Activated CD4-positive, alpha-beta T cell treated with anti-CD3 and anti-CD28 coated beads for 36 hours (primary cell): Measurements from ENCODE around the gene CUL1. TPM values are rescaled to one million over a fixed set of nuclear protein-coding genes. Genes with fewer than 3 reads are reported as not detected.

Source experiments
- ATAC-seq: fragments of 200-7000 bp; cut with Tn5 transposase; one replicate; pipeline ENCODE4 v1.10.0; 2021; ENCODE audit warnings: mild to moderate bottlenecking, moderate library complexity
- CTCF ChIA-PET: fragments of 350-600 bp; sonication (Branson Sonifier 250); formaldehyde crosslinking; loops from one replicate; lab custom pipeline; 2021; ENCODE audit warnings: antibody characterized with exemption; lab: Charles Lee
- POLR2A ChIA-PET: fragments of 350-600 bp; sonication (Branson Sonifier 250); formaldehyde crosslinking; loops from one replicate; lab custom pipeline; 2021; ENCODE audit warnings: antibody characterized with exemption, inconsistent platforms; lab: Charles Lee
- DNase-seq: peaks from one replicate; pipeline ENCODE4 v3.0.0-alpha.2; 2020
- H3K27ac Mint-ChIP-seq: one replicate; pipeline ENCODE4 v1.8.0; 2021; ENCODE audit warnings: mixed read lengths
- H3K27me3 Mint-ChIP-seq: one replicate; pipeline ENCODE4 v1.8.0; 2021; ENCODE audit warnings: mixed read lengths
- H3K36me3 Mint-ChIP-seq: one replicate; pipeline ENCODE4 v1.8.0; 2021; ENCODE audit warnings: low read depth, mixed read lengths
- H3K4me1 Mint-ChIP-seq: one replicate; pipeline ENCODE4 v1.8.0; 2021; ENCODE audit warnings: mixed read lengths
- H3K4me3 Mint-ChIP-seq: one replicate; pipeline ENCODE4 v1.8.0; 2021; ENCODE audit warnings: mild to moderate bottlenecking, moderate library complexity, mixed read lengths
- H3K9me3 Mint-ChIP-seq: one replicate; pipeline ENCODE4 v1.8.0; 2021; ENCODE audit warnings: low read depth, mixed read lengths
- intact Hi-C, 2 experiments: fragments of 100-400 bp; cut with DNase I in 1 of 2; cut with micrococcal nuclease in 1 of 2; formaldehyde crosslinking; loops; one replicate each; pipeline versions ENCODE4 v1.14.2 to v1.15.1; 2022 to 2024; cut with DNase I, micrococcal nuclease
- total RNA-seq, 2 experiments: library from RNA; stranded (reverse); gene quantifications; one replicate each; pipeline ENCODE4 v1.2.3, GENCODE V29; 2021

Gene CUL1
- 10 to 100 TPM; 72.7 to 76.7 TPM for total RNA-seq

- Mint-ChIP-seq H3K27ac (peak within 1 kb of the TSS; percentile 97), H3K36me3 (peaks cover 16% of the 10 kb centered on the region), H3K4me3 (peak within 1 kb of the TSS; percentile 91), H3K4me1 (peaks cover 59% of the 10 kb centered on the region), H3K27me3 (no peaks in the 10 kb centered on the region), H3K9me3 (no peaks in the 10 kb centered on the region)
- CTCF ChIA-PET, result interaction anchor here (0.7 to 1.2 kb wide), 6 partner anchors 19 to 268 kb away, joined by 3 read pairs; no protein-coding TSS in a partner anchor
- POLR2A ChIA-PET, result interaction anchor here (0.6 to 1.8 kb wide), 8 partner anchors 10 to 331 kb away, joined by 3 to 7 read pairs (median 4); partner anchors contain the start of gene EZH2
- intact Hi-C loops, result loop anchor here (1.0 to 10.0 kb wide), 14 partner anchors 74 to 449 kb away; partner anchors contain the start of genes EZH2 (in 1 of the 2), PDIA4 (in 1 of the 2), ZNF398 (in 1 of the 2) and ZNF425 (in 1 of the 2)
- ATAC-seq, result peak; percentile 67
- DNase-seq, result peak; percentile 91
These were observed at the start of gene CUL1 for GRCh38 chr7:148698397-148699023. TSS of gene CUL1 (plus strand) at chr7:148698903. CDS start at chr7:148730123, 31,220 bp downstream.

DNA sequence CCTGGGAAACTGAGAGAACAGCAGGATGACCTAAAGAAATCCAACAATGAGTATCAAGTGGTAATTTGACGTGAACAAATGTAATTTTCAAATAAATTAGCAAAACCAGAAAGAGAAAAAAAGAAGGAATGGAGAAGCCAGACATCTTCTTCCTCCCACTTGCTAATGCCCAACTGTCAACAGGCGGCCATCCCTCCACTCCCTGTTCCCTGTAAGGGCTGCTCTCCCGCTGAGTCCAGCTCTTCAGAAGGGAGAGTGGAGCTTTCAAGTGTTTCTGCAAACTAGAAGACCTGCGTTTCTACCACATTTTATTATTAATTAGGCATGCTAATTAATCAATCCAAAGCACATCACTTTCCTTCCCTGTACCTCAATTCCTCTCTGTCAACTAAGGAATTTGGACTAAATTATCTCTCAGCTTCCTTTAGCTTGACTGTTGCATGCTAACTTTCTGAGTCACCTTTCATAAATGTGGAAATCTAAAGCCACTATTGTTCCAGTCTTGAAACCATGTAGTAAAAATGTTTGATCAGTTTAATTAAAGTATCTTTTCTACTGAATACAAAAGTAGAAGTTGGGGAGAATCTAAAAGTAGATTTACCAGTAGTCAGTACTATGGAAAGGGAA lies 48.4 kb upstream of the CUL1 start:
- intact Hi-C loops, result no loop called here
- DNase-seq (no peak), ATAC-seq (no peak)
- H3K9me3 Mint-ChIP-seq, result no peaks in the 10 kb centered on the region
- H3K4me1 Mint-ChIP-seq, result no peaks in the 10 kb centered on the region
- H3K4me3 Mint-ChIP-seq, result no peak overlapping the region
- H3K27ac Mint-ChIP-seq, result no peak overlapping the region
- H3K36me3 Mint-ChIP-seq, result no peaks in the 10 kb centered on the region
- CTCF ChIA-PET, result no interaction called here
- POLR2A ChIA-PET, result no interaction called here
- H3K27me3 Mint-ChIP-seq, result no peaks in the 10 kb centered on the region

DNA sequence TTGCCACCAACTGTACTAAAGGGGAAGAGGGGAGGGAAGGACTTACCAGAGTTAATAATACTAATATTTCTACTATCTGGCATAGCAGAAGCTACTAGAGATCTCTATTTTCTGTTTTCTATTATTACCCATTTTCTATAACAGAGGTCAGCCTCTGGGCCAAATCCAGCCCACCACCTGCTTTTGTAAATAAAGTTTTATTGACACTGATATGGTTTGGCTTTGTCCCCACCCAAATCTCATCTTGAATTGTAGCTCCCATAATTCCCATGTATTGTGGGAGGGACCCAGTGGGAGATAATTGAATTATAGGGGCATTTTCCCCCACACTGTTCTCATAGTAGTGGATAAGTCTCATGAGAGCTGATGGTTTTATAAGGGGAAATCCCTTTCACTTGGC lies 45.9 kb upstream of the CUL1 start:
- ChIA-PET POLR2A (no interaction called here), CTCF (interaction anchor here (1.5 kb wide), 1 partner anchor 77 kb away, joined by 4 read pairs; no protein-coding TSS in a partner anchor)
- Mint-ChIP-seq H3K36me3 (no peaks in the 10 kb centered on the region), H3K4me1 (no peaks in the 10 kb centered on the region), H3K27ac (no peak overlapping the region), H3K27me3 (no peaks in the 10 kb centered on the region), H3K4me3 (no peak overlapping the region), H3K9me3 (no peaks in the 10 kb centered on the region)
- intact Hi-C loops, result no loop called here
- ATAC-seq, result no peak
- DNase-seq, result no peak

GRCh38 chr7:148657929-148658328 lies 40.8 kb upstream of the CUL1 start:
- ATAC-seq, result no peak
- ChIA-PET POLR2A (interaction anchor here (0.6 kb wide), 1 partner anchor 40 kb away, joined by 3 read pairs; no protein-coding TSS in a partner anchor), CTCF (interaction anchor here (0.5 to 0.8 kb wide), 3 partner anchors 18 to 118 kb away, joined by 3 to 4 read pairs (median 4); no protein-coding TSS in a partner anchor)
- H3K4me3 Mint-ChIP-seq, result no peak overlapping the region
- no peaks in the 10 kb centered on the region for H3K27me3 Mint-ChIP-seq
- DNase-seq, result no peak
- H3K36me3 Mint-ChIP-seq, result no peaks in the 10 kb centered on the region
- H3K27ac Mint-ChIP-seq, result no peak overlapping the region
- H3K4me1 Mint-ChIP-seq, result no peaks in the 10 kb centered on the region
- H3K9me3 Mint-ChIP-seq, result no peaks in the 10 kb centered on the region
- intact Hi-C loops, result no loop called here

DNA sequence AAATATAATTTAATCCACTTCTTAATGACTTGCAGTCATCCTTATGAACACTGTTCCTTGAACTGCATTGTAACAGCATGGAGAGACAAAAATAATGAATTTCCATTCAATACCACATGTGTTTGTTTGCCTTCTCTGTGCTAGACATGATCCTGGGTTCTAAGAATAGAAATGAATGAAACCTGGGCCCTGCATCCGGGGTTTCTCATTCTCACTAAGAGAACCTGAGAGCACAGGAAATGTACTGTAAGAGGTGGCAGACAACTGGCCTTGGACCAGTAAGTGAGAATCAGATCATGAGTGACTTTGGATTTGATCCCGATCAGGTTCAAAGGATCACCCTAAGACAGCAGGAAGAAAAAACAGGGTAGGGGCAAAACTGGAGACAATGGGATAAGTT lies 37.2 kb upstream of the CUL1 start:
- Mint-ChIP-seq H3K27ac (no peak overlapping the region), H3K36me3 (no peaks in the 10 kb centered on the region), H3K4me1 (no peaks in the 10 kb centered on the region), H3K9me3 (no peaks in the 10 kb centered on the region), H3K4me3 (no peak overlapping the region), H3K27me3 (no peaks in the 10 kb centered on the region)
- POLR2A ChIA-PET, result no interaction called here
- CTCF ChIA-PET, result no interaction called here
- intact Hi-C loops, result no loop called here
- ATAC-seq, result no peak
- no peak for DNase-seq

- CTCF ChIA-PET, result no interaction called here
- ATAC-seq, result no peak
- POLR2A ChIA-PET, result no interaction called here
These were observed 36.1 kb upstream of the CUL1 start for GRCh38 chr7:148662646-148663045.

DNA sequence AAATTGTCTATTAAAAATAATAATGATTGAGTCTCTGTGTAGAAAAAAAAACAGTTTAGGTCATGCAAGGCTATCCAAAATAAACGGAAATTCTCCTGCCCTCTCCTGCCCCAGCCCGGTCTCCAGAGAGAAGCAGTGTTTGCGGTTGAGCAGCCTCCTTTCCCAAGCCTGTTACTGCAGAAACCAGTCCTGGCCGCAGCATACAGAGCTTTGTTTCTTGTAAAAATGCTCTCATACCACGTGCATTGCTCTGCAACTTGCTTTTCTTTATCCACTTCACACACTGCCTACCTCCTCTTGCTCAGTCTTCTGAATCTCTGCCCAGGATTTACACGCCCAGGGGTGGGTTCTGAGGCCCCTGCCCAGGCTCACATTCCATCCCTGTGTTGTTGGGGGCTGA lies 34.4 kb upstream of the CUL1 start:
- no peak overlapping the region for H3K4me3 Mint-ChIP-seq
- intact Hi-C loops, result no loop called here
- CTCF ChIA-PET, result no interaction called here

More at GRCh38 chr7:148662646-148663045, 36.1 kb upstream of the CUL1 start:
- intact Hi-C loops, result no loop called here
- Mint-ChIP-seq H3K9me3 (no peaks in the 10 kb centered on the region), H3K4me1 (no peaks in the 10 kb centered on the region), H3K4me3 (no peak overlapping the region), H3K27me3 (no peaks in the 10 kb centered on the region), H3K27ac (no peak overlapping the region), H3K36me3 (no peaks in the 10 kb centered on the region)
- DNase-seq, result no peak

GRCh38 chr7:148665221-148665620 lies 33.5 kb upstream of the CUL1 start:
- no peak overlapping the region for H3K27ac Mint-ChIP-seq
- peaks cover 1% of the 10 kb centered on the region for H3K4me1 Mint-ChIP-seq
- intact Hi-C loops, result no loop called here
- DNase-seq (no peak), ATAC-seq (no peak)
- ChIA-PET POLR2A (no interaction called here), CTCF (no interaction called here)
- no peaks in the 10 kb centered on the region for H3K27me3 Mint-ChIP-seq
- H3K9me3 Mint-ChIP-seq, result no peaks in the 10 kb centered on the region
- no peaks in the 10 kb centered on the region for H3K36me3 Mint-ChIP-seq
- H3K4me3 Mint-ChIP-seq, result no peak overlapping the region

More for the DNA sequence above, 34.4 kb upstream of the CUL1 start:
- ATAC-seq (no peak), DNase-seq (no peak)
- POLR2A ChIA-PET, result no interaction called here
- no peaks in the 10 kb centered on the region for H3K4me1 Mint-ChIP-seq
- no peaks in the 10 kb centered on the region for H3K36me3 Mint-ChIP-seq
- no peaks in the 10 kb centered on the region for H3K9me3 Mint-ChIP-seq
- H3K27me3 Mint-ChIP-seq, result no peaks in the 10 kb centered on the region
- H3K27ac Mint-ChIP-seq, result no peak overlapping the region

DNA sequence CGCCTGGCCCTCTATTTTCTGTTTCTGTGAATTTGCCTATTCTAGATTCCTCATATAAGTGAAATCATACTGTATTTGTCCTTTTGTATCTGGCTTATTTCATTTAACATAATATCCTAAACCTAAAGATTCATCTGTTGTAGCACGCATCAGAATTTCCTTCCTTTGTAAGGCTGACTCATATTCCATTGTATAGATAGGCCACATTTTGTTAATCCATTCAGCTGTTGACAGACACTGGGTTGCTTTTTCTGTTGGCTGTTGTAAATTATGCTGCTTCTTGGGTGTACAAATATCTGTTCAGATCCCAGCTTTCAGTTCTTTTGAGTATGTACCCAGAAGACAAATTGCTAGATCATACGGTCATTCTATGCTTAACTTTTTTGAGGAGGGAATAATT lies 28.8 kb upstream of the CUL1 start:
- Mint-ChIP-seq H3K9me3 (peaks cover 5% of the 10 kb centered on the region), H3K4me3 (no peak overlapping the region), H3K4me1 (peaks cover 3% of the 10 kb centered on the region), H3K27me3 (no peaks in the 10 kb centered on the region), H3K27ac (no peak overlapping the region), H3K36me3 (no peaks in the 10 kb centered on the region)
- ATAC-seq (no peak), DNase-seq (no peak)
- intact Hi-C loops, result no loop called here
- ChIA-PET POLR2A (no interaction called here), CTCF (interaction anchor here (0.5 to 0.8 kb wide), 2 partner anchors 18 to 63 kb away, joined by 3 to 5 read pairs; no protein-coding TSS in a partner anchor)

DNA sequence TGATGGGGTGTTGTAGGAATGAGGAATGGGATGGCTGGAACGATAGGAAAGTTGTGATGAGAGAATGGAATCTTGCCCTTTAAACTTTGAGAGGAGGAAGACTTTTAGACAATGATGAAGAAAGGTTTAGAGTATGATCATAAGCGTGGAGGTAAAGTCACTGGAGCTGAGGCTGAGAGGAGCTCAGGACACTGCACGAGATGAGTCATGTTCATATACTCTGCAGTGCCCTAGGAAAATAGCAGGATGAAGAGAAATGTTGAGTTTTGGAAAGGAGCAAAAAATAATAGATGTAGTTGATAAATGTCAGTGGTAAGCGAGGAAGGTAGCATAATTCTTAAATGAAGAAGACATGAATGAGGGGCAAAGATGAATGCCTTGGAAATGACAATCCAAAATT lies 28.3 kb upstream of the CUL1 start:
- DNase-seq (no peak), ATAC-seq (no peak)
- CTCF ChIA-PET, result interaction anchor here (0.8 kb wide), 1 partner anchor 62 kb away, joined by 3 read pairs; no protein-coding TSS in a partner anchor
- Mint-ChIP-seq H3K27me3 (no peaks in the 10 kb centered on the region), H3K27ac (no peak overlapping the region), H3K4me3 (no peak overlapping the region), H3K4me1 (peaks cover 3% of the 10 kb centered on the region), H3K36me3 (no peaks in the 10 kb centered on the region), H3K9me3 (peaks cover 5% of the 10 kb centered on the region)
- intact Hi-C loops, result no loop called here
- POLR2A ChIA-PET, result no interaction called here

DNA sequence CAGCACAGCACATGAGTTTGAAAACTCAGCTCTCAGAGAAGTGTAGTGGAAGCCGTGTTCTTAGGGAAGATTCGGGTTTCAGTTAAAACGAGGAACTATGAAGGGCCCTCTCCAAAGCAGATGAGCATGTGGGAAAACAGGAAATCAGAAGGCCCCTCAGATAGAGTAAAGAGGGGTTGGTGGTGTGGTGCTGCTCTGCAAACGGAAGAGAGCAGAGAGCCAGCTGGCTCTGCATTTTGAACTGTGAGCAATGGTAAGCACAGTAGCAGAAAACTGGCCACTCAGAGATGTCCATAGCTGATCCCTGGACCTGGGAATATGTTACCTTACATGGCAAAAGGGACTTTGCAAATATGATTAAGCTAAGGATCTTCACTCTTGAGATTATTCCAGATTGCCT lies 27.9 kb upstream of the CUL1 start:
- H3K4me3 Mint-ChIP-seq, result no peak overlapping the region
- H3K4me1 Mint-ChIP-seq, result peaks cover 3% of the 10 kb centered on the region
- intact Hi-C loops, result no loop called here
- DNase-seq, result no peak
- ChIA-PET POLR2A (no interaction called here), CTCF (interaction anchor here (0.8 kb wide), 1 partner anchor 62 kb away, joined by 3 read pairs; no protein-coding TSS in a partner anchor)
- no peak for ATAC-seq
- H3K27ac Mint-ChIP-seq, result no peak overlapping the region
- H3K9me3 Mint-ChIP-seq, result peaks cover 5% of the 10 kb centered on the region
- H3K27me3 Mint-ChIP-seq, result no peaks in the 10 kb centered on the region
- no peaks in the 10 kb centered on the region for H3K36me3 Mint-ChIP-seq
